PC-9 (cell line): ENCODE results near the gene ZYG11B.

ENCODE experiments used
- CTCF ChIP-seq: fragments of 200-600 bp; sonication (generic); conservative IDR thresholded peaks from 2 replicates; pipeline ENCODE4 v1.6.1; 2017; ENCODE audit warnings: mixed run types, antibody characterized with exemption, mild to moderate bottlenecking, moderate library complexity
- EZH2 ChIP-seq: fragments of 200-600 bp; sonication (generic); IDR thresholded peaks from 2 replicates; pipeline ENCODE4 v1.8.0; 2017; ENCODE audit warnings: antibody characterized with exemption, low read depth

GRCh38 chr1:52680353-52680752 lies 45.9 kb upstream of the ZYG11B start:
- TF ChIP-seq CTCF, result no peak
- no peak for TF ChIP-seq EZH2
